Thymus (tissue), 11 donors: ENCODE data around the gene DCST1. TPM values are rescaled to one million over a fixed set of nuclear protein-coding genes. Genes with fewer than 3 reads are reported as not detected.

ENCODE experiments used
- DNase-seq, 9 donors: peaks; one replicate each; pipeline ENCODE4 v3.0.0-alpha.2; 2013; ENCODE audit warnings: low spot score in 9 of 9, low read depth in 6 of 9, missing footprints in 1 of 9
- H3K27ac ChIP-seq, 2 donors: one replicate each; pipeline ENCODE4 v1.5.1; 2013; ENCODE audit warnings: control low read depth in 1 of 2, low read depth in 1 of 2, low read length in 1 of 2, mild to moderate bottlenecking in 1 of 2, moderate library complexity in 1 of 2
- H3K27me3 ChIP-seq, 2 donors: one replicate each; pipeline ENCODE4 v1.5.1; 2013; ENCODE audit warnings: low read length in 1 of 2; ENCODE audit not compliant: control insufficient read depth in 2 of 2, insufficient read depth in 1 of 2
- H3K36me3 ChIP-seq, 2 donors: one replicate each; pipeline ENCODE4 v1.5.1; 2013; ENCODE audit warnings: low read length in 1 of 2, mild to moderate bottlenecking in 1 of 2, moderate library complexity in 1 of 2; ENCODE audit not compliant: control insufficient read depth in 2 of 2, insufficient read depth in 2 of 2
- H3K4me1 ChIP-seq, 2 donors: one replicate each; pipeline ENCODE4 v1.5.1; 2013; ENCODE audit warnings: low read length in 2 of 2; ENCODE audit not compliant: control insufficient read depth in 2 of 2, insufficient read depth in 2 of 2
- H3K4me3 ChIP-seq, 2 donors: one replicate each; pipeline ENCODE4 v1.5.1; 2013; ENCODE audit warnings: low read length in 2 of 2, control low read depth in 1 of 2, mild to moderate bottlenecking in 1 of 2
- H3K9me3 ChIP-seq, 2 donors: one replicate each; pipeline ENCODE4 v1.5.1; 2013; ENCODE audit warnings: low read length in 1 of 2, mild to moderate bottlenecking in 1 of 2; ENCODE audit not compliant: control insufficient read depth in 2 of 2, insufficient read depth in 1 of 2
- WGBS: extraction: QIAGEN DNeasy Blood & Tissue Kit; methylation state at CpG from one replicate; pipeline ENCODE4 v1.1.7; 2013; 5-methylcytosine and 5-hydroxymethylcytosine counted together
- polyA plus RNA-seq: library from polyadenylated mRNA; stranded (reverse); fragments of 200-250 nt; gene quantifications from one replicate; pipeline ENCODE4 v1.2.3, GENCODE V29; 2013
- total RNA-seq: library from RNA; stranded (reverse); fragments of 120-200 nt; gene quantifications from one replicate; pipeline ENCODE4 v1.2.4, GENCODE V29; 2013
- donor health status: healthy.

Gene DCST1
- total and polyA plus RNA-seq, 2 donors: not detected

- Histone ChIP-seq H3K4me3 (peak overlapping the region; percentile 22 to 37), H3K27me3 (peaks cover 63 to 95% of the 10 kb centered on the region in 2 donors), H3K36me3 (no peaks in the 10 kb centered on the region), H3K4me1 (peaks cover 16 to 65% of the 10 kb centered on the region in 2 donors), H3K9me3 (peaks cover 0 to 15% of the 10 kb centered on the region in 2 donors), H3K27ac (no peak overlapping the region)
- WGBS: 2% methylated on average over 67 of the region's 67 CpGs
- no peak for DNase-seq
Measured at GRCh38 chr1:155079487-155080311, 46.1 kb downstream of the DCST1 start.

DNA sequence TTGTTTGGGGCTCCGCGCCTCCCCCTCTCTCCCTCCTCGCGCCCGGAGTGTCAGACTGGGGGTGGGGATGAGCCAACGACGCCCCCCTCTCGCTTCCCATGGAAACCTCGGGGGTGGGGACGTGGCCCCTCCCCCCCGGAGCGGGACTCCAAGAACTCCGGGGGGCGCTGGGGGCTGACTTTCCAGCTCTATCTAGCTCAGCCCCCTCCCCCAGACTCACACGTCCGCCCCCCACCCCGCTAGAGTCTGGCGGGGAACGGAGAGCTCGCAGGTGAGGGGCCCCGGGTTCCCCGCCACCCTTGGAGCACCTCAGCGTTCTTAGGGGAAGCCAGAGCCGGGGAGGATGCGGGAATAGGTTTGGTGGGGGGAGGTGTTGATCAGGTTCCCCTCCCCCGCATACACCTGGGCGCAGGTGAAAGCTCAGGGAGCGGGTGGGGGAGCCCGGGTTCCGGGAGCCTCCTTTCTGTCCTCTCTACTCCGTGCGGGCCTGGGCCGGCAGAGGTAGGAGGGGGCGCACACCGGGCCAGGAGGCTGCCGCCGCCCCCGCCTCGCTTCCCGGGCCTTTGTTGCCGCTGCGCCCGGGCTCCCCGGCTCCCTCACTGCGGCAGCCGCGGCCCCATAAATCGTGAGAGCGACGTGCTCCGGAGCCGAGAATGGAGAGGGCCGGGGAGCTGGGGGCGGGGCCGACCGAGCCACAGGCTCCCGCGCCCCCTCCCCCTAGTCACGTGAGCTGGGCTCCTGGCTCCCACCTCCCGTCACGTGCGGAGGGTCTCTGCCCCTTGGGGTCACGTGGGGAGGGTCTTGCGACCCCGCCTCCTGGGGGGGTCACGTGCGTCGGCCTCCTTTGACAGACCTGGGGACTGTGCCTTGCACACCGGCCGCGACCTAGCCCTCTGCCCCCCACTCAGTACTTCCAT lies 46.9 kb downstream of the DCST1 start:
- DNase-seq: peak in 3 of 9 donors; percentile 43 to 75 (median 61)
- WGBS: 1% methylated on average over 71 of the region's 71 CpGs
- Histone ChIP-seq H3K4me3 (peak overlapping the region; percentile 18 to 36), H3K9me3 (peaks cover 0 to 15% of the 10 kb centered on the region in 2 donors), H3K4me1 (peaks cover 17 to 68% of the 10 kb centered on the region in 2 donors), H3K36me3 (no peaks in the 10 kb centered on the region), H3K27me3 (peaks cover 63 to 88% of the 10 kb centered on the region in 2 donors), H3K27ac (no peak overlapping the region)

- H3K27me3 ChIP-seq: peaks cover 63 to 83% of the 10 kb centered on the region in 2 donors
- peak in 1 of 9 donors; percentile 43 for DNase-seq
- H3K9me3 ChIP-seq: peaks cover 0 to 15% of the 10 kb centered on the region in 2 donors
- H3K4me3 ChIP-seq: peak overlapping the region in 1 of 2 donors; percentile 29
- H3K27ac ChIP-seq: no peak overlapping the region
- H3K36me3 ChIP-seq: no peaks in the 10 kb centered on the region
- WGBS: 4% methylated on average over 68 of the region's 68 CpGs
- peaks cover 26 to 76% of the 10 kb centered on the region in 2 donors for H3K4me1 ChIP-seq
Measured at GRCh38 chr1:155081472-155082300, 48.1 kb downstream of the DCST1 start.

GRCh38 chr1:155082301-155083051 lies 48.9 kb downstream of the DCST1 start:
- Histone ChIP-seq H3K4me3 (peak overlapping the region in 1 of 2 donors; percentile 29), H3K36me3 (no peaks in the 10 kb centered on the region), H3K27me3 (peaks cover 63 to 75% of the 10 kb centered on the region in 2 donors), H3K4me1 (peaks cover 26 to 72% of the 10 kb centered on the region in 2 donors), H3K9me3 (peaks cover 0 to 15% of the 10 kb centered on the region in 2 donors), H3K27ac (no peak overlapping the region)
- WGBS: 7% methylated on average over 36 of the region's 36 CpGs
- no peak for DNase-seq

- H3K36me3 ChIP-seq: no peaks in the 10 kb centered on the region
- H3K27ac ChIP-seq: no peak overlapping the region
- H3K4me3 ChIP-seq: no peak overlapping the region
- H3K4me1 ChIP-seq: peaks cover 26 to 72% of the 10 kb centered on the region in 2 donors
- H3K9me3 ChIP-seq: peaks cover 0 to 15% of the 10 kb centered on the region in 2 donors
- H3K27me3 ChIP-seq: peaks cover 60 to 68% of the 10 kb centered on the region in 2 donors
- no peak for DNase-seq
- WGBS: 83% methylated on average over 6 of the region's 6 CpGs
Measured at GRCh38 chr1:155083052-155083541, 49.5 kb downstream of the DCST1 start.

DNA sequence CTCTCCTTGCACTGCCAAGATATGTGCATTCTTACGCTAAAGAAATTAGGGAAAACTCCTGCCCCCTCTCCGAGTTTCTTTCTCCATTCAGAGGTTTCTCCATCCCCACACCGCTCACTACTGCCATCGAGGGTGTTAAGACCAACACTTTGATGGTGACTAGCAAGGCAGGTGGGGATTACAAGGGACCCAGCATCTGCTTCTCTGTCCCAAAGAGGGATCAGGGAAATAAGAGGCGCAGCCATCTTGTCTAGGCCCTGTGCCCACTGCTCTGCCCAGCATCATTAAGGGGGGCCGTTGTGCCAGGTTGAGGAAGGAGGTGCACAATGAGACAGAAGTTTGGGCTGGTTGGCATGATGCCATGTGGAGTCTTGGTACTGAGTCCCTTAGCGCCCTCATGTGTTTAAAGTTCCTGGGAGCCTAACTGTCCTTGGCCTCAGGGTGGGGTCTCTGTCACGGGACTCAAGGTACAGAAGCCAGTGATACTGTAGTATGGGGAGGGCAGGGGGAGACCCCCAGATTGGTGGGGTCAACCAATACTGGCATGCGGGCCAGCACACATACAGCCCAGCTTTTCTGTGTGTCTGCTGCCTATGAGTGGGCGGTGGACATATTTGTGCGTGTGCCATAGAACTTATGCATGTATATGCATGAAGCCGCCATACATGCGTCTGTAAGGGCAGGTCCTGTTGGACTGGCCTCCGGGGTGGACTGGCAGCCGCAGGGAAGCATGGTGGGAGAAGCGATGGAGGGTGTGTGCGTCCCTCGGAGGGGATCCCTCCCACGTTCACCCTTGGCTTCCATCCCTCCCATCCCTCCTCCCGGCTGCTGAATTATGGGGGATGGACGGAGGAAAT lies 50.5 kb downstream of the DCST1 start:
- Histone ChIP-seq H3K4me1 (peaks cover 26 to 68% of the 10 kb centered on the region in 2 donors), H3K27me3 (peaks cover 52 to 61% of the 10 kb centered on the region in 2 donors)
- whole genome bisulfite sequencing: 32% methylated on average over 21 of the region's 21 CpGs

DNA sequence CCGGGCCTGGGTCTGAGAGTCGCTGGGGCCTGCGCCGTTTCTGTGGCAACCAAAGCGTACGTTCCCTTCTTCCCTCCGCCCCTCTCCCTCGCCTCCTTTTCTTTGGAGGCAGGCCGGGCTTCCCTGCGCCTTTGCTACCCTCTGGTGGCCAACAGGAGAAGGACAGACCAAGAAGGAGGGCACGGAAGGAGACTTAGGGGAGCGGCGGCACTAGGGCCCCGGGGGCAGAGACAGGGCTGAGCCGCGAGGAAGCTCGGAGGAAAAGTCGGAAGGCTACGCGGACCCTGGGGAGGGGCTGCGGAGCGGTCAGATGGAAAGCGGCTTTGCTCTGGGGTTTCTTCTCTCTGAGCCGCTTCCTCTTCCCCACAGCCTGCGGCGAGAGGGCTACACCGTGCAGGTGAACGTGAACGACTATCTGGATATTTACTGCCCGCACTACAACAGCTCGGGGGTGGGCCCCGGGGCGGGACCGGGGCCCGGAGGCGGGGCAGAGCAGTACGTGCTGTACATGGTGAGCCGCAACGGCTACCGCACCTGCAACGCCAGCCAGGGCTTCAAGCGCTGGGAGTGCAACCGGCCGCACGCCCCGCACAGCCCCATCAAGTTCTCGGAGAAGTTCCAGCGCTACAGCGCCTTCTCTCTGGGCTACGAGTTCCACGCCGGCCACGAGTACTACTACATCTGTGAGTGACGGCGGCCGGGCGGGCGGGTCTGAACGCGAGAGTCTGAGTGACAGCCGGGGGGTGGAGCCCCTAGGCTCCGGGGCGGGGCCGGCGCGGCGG lies 51.3 kb downstream of the DCST1 start:
- WGBS: under 1% methylated on average over 67 of the region's 67 CpGs
- peak overlapping the region; percentile 89 to 95 for H3K27ac ChIP-seq
- H3K9me3 ChIP-seq: peaks cover 0 to 8% of the 10 kb centered on the region in 2 donors
- H3K4me3 ChIP-seq: peak overlapping the region; percentile 72 to 86
- peaks cover 45 to 53% of the 10 kb centered on the region in 2 donors for H3K27me3 ChIP-seq
- peak; percentile 88 to 97 (median 94) for DNase-seq
- H3K4me1 ChIP-seq: peaks cover 26 to 60% of the 10 kb centered on the region in 2 donors
- no peaks in the 10 kb centered on the region for H3K36me3 ChIP-seq

More for the DNA sequence above, 50.5 kb downstream of the DCST1 start:
- DNase-seq: no peak
- H3K36me3 ChIP-seq: no peaks in the 10 kb centered on the region
- peaks cover 0 to 12% of the 10 kb centered on the region in 2 donors for H3K9me3 ChIP-seq
- peak overlapping the region in 1 of 2 donors; percentile 72 for H3K4me3 ChIP-seq
- H3K27ac ChIP-seq: no peak overlapping the region
